NT2/D1 (cell line): Measurements from ENCODE around the gene PHF10.

Experiments used
- DNase-seq: peaks from one replicate; pipeline ENCODE4 v3.0.0-alpha.2; 2011; ENCODE audit warnings: low read depth, low spot score
- H3K27me3 ChIP-seq: 2 replicates; pipeline ENCODE4 v1.6.0; 2011; ENCODE audit warnings: mild to moderate bottlenecking; ENCODE audit not compliant: insufficient read length, insufficient read depth
- H3K36me3 ChIP-seq: 2 replicates; pipeline ENCODE4 v1.6.1; 2011; ENCODE audit warnings: mild to moderate bottlenecking, low read length, mixed read lengths; ENCODE audit not compliant: insufficient read depth, insufficient read length
- H3K4me1 ChIP-seq: 2 replicates; pipeline ENCODE4 v1.5.1; 2011; ENCODE audit not compliant: insufficient read depth, insufficient read length
- H3K4me3 ChIP-seq: 2 replicates; pipeline ENCODE4 v1.5.1; 2011; ENCODE audit warnings: low read depth; ENCODE audit not compliant: insufficient read length
- H3K9ac ChIP-seq: 2 replicates; pipeline ENCODE4 v1.6.0; 2011; ENCODE audit warnings: low read depth; ENCODE audit not compliant: insufficient read length
- H3K9me3 ChIP-seq: 2 replicates; pipeline ENCODE4 v1.5.1; 2011; ENCODE audit warnings: mild to moderate bottlenecking, low read length; ENCODE audit not compliant: insufficient read depth
- SUZ12 ChIP-seq: IDR thresholded peaks from 2 replicates; pipeline ENCODE4 v1.6.1; 2011; ENCODE audit not compliant: insufficient read length, insufficient read depth; ENCODE audit errors: extremely low read depth
- YY1 ChIP-seq: IDR thresholded peaks from 2 replicates; pipeline ENCODE4 v1.6.1; 2011; ENCODE audit not compliant: insufficient read length, insufficient read depth
- ZNF274 ChIP-seq: IDR thresholded peaks from 2 replicates; pipeline ENCODE4 v1.6.1; 2011; ENCODE audit warnings: mild to moderate bottlenecking, low read depth, low read length

Gene PHF10

DNA sequence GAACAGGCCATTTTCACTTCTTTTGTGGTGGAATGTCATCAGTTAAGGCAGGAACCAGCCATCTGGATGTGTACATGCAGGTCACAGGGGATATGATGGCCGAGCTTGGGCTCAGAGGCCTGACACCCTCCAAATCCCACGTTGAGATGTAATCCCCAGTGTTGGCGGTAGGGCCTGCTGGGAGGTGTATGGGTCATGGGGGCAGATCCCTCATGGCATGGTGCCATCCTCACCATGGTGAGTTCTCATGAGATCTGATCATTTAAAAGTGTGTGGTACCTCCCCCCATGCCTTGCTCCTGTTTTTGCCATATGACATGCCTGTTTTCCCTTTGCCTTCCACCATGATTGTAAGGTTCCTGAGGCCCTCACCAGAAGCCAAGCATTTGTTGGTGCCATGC is 49.3 kb downstream of the PHF10 start:
- H3K36me3 ChIP-seq, result peaks cover 45% of the 10 kb centered on the region
- no peak for TF ChIP-seq YY1
- no peak for TF ChIP-seq SUZ12
- no peak for TF ChIP-seq ZNF274

DNA sequence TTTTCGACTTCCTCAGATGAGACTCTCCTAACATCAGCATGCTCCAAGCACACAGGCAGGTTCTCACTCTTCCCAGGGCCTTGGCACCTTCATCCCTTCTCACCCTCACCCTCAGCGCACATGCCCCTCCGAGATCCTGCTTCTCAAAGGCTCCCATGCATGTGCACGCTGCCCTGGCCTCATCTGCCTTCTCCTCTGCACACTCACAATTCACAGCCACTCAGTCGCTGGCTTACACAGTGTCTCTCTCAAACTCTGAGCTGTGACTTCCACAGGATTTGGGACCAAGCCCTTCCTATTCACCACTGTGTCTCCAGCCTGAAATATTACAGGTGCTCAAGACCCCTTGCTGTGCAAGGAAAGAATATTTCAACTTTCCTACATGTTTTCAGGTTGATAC is 52.7 kb downstream of the PHF10 start:
- no peak overlapping the region for H3K4me3 ChIP-seq
- peaks cover 65% of the 10 kb centered on the region for H3K36me3 ChIP-seq
- no peaks in the 10 kb centered on the region for H3K27me3 ChIP-seq

More for the DNA sequence above, 49.3 kb downstream of the PHF10 start:
- Histone ChIP-seq H3K27me3 (no peaks in the 10 kb centered on the region), H3K4me3 (no peak overlapping the region), H3K4me1 (no peaks in the 10 kb centered on the region), H3K9me3 (peaks cover 9% of the 10 kb centered on the region; the same call in 1 of the 2 replicates), H3K9ac (no peak overlapping the region)
- DNase-seq, result no peak

DNA sequence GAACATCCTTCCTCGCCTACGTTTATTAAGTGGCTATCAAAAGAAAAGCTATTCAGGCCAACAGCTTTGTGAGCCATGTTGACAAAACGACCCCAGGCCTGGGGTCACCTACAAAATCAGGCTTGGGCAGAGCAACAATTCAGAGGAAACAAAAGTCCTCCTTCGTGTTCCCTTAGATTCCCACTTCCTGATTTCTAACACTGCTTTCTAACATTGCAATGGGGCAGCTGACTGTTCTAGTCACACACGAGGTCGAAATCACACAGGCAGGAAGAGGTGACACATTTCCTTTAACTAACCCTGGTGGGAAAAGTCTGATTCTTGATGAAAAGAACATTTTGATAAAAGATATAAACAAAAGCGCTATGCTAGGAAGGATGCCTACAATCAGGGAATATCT is 54.4 kb downstream of the PHF10 start:
- H3K4me3 ChIP-seq, result no peak overlapping the region
- H3K36me3 ChIP-seq, result peaks cover 71% of the 10 kb centered on the region
- no peaks in the 10 kb centered on the region for H3K9me3 ChIP-seq
- DNase-seq, result no peak
- peaks cover 4% of the 10 kb centered on the region for H3K4me1 ChIP-seq
- no peak for TF ChIP-seq YY1
- no peak for TF ChIP-seq SUZ12
- no peak for TF ChIP-seq ZNF274
- H3K9ac ChIP-seq, result no peak overlapping the region
- no peaks in the 10 kb centered on the region for H3K27me3 ChIP-seq

More for the DNA sequence above, 52.7 kb downstream of the PHF10 start:
- Histone ChIP-seq H3K9me3 (no peaks in the 10 kb centered on the region), H3K9ac (no peak overlapping the region), H3K4me1 (peaks cover 4% of the 10 kb centered on the region)
- DNase-seq, result no peak
- TF ChIP-seq SUZ12 (no peak), ZNF274 (no peak), YY1 (no peak)

DNA sequence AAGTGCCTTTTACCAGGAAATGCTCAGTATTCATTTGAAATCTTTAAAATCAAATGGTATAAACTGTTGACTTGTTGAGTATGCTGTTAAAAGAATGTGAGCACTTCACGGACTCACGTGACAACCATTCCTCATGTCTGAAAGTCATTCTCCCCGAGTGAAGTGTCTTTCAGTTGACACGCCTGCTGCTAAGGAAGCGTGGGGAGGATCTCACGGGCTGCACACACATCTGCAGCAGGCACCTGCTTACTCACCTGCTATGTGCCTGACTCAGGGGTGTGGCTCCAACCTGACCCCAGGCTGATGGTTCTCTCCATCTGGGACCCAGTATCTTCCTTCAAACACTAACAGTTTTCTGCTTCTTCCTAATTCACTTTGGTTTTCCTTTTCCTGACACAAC is 55.2 kb downstream of the PHF10 start:
- DNase-seq, result no peak
- no peaks in the 10 kb centered on the region for H3K27me3 ChIP-seq
- H3K4me3 ChIP-seq, result no peak overlapping the region
- peaks cover 73% of the 10 kb centered on the region for H3K36me3 ChIP-seq
- no peak for TF ChIP-seq SUZ12
- TF ChIP-seq ZNF274, result no peak
- no peak for TF ChIP-seq YY1
- H3K9ac ChIP-seq, result no peak overlapping the region
- peaks cover 4% of the 10 kb centered on the region for H3K4me1 ChIP-seq
- H3K9me3 ChIP-seq, result no peaks in the 10 kb centered on the region

DNA sequence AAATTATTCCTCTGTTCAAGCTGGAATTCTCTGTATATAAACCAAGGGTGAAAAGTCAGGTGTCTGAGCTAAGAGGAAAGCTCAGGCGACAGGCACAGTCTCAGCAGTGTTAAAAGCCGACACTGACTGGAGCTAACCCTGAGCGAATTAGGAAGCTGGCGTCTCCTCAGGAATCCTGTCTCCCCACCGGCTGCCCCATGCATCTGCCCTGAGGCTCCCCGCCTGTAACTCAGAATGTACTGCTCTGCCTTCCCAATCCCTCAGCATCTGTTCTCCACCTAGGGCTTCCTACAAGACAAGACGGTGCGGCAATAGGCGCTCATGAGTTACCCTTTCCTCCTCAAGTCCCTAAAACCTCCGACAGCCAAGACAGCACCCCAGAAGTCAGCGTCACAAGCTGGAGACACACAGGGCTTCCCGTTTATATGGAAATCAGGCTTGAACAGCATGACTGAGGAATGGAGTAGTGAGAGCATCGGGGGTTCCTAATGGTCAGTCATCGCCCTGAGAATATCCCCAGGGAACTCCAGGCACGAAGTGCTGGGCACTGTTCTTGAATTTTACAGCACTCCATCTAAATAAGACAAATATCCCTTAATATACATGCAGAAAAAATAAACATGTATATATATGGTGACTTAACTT is 56.0 kb downstream of the PHF10 start:
- peak; percentile 9 for DNase-seq
- peaks cover 4% of the 10 kb centered on the region for H3K4me1 ChIP-seq
- peaks cover 82% of the 10 kb centered on the region for H3K36me3 ChIP-seq
- H3K27me3 ChIP-seq, result no peaks in the 10 kb centered on the region
- no peaks in the 10 kb centered on the region for H3K9me3 ChIP-seq
- no peak overlapping the region for H3K9ac ChIP-seq
- no peak overlapping the region for H3K4me3 ChIP-seq
- TF ChIP-seq SUZ12 (no peak), ZNF274 (no peak), YY1 (no peak)

DNA sequence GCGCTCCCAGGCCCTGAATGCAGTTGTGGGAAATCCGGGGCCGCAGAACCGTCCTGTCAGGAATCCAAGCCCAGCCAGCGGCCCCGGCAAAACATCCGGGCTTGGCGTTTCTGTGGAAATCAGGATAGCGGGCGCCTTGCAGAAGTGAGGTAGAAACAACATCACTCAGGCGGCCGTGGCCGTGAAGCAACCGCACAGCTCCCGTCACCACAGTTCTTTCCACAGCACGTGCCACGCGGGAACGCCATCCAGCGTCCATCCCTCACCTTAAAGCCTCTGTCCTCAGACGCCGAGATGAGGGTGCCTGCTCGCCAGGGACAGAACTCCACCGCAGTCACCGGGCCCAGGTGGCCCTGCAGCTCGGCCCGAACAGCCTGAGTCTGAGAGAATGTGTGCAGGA is 56.6 kb downstream of the PHF10 start:
- H3K4me1 ChIP-seq, result peaks cover 4% of the 10 kb centered on the region
- H3K4me3 ChIP-seq, result no peak overlapping the region
- H3K36me3 ChIP-seq, result peaks cover 84% of the 10 kb centered on the region
- H3K9me3 ChIP-seq, result no peaks in the 10 kb centered on the region
- DNase-seq, result no peak
- H3K9ac ChIP-seq, result no peak overlapping the region
- H3K27me3 ChIP-seq, result no peaks in the 10 kb centered on the region
- TF ChIP-seq YY1, result no peak
- no peak for TF ChIP-seq ZNF274
- TF ChIP-seq SUZ12, result no peak

DNA sequence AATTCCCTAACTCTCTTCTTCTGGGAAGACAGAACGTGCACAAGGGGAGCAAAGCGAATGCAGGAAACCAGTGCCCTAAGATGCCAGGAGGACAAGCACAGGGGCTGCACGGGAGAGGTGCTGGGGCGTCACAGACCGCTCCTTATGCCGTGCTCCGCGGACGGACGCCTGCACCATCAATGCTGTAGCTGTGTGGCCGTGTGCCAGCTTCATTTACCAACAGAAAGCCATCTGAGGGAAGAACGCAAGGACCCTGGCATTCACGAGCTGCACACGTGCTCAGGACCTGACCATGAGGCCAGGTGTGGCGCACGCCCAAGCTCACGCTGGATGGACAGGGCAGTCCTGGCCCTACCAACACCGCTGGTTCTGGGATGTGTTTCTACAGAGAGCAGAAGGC is 57.9 kb downstream of the PHF10 start:
- TF ChIP-seq YY1 (no peak), ZNF274 (no peak), SUZ12 (no peak)
- Histone ChIP-seq H3K4me1 (peaks cover 4% of the 10 kb centered on the region), H3K36me3 (peaks cover 86% of the 10 kb centered on the region), H3K9me3 (no peaks in the 10 kb centered on the region), H3K4me3 (no peak overlapping the region), H3K27me3 (no peaks in the 10 kb centered on the region), H3K9ac (no peak overlapping the region)
- no peak for DNase-seq
